Endodermal cell (in vitro differentiated cells): ENCODE measurements around the gene LSMEM2. TPM values are rescaled to one million over a fixed set of nuclear protein-coding genes. Genes with fewer than 3 reads are reported as not detected.
A peak's percentile ranks its signal among the peaks of the same experiment; 100 is the strongest.

Experiments used
- DNase-seq: peaks from one replicate; pipeline ENCODE4 v3.0.0-alpha.2; 2017
- H3K27ac ChIP-seq: 2 replicates; pipeline ENCODE4 v1.5.1; 2013; ENCODE audit warnings: mild to moderate bottlenecking, low read depth, low read length, moderate library complexity
- H3K27me3 ChIP-seq: 2 replicates; pipeline ENCODE4 v1.6.1; 2013; ENCODE audit warnings: mild to moderate bottlenecking, low read length, moderate library complexity; ENCODE audit not compliant: insufficient read depth, control insufficient read depth, poor library complexity, severe bottlenecking
- H3K36me3 ChIP-seq: 2 replicates; pipeline ENCODE4 v1.7.0; 2013; ENCODE audit warnings: mild to moderate bottlenecking, low read length, moderate library complexity; ENCODE audit not compliant: control insufficient read depth, insufficient read depth
- H3K4me1 ChIP-seq: one replicate; pipeline ENCODE4 v1.7.0; 2013; ENCODE audit warnings: low read length; ENCODE audit not compliant: control insufficient read depth, insufficient read depth
- H3K4me3 ChIP-seq: 2 replicates; pipeline ENCODE4 v1.5.1; 2013; ENCODE audit warnings: mild to moderate bottlenecking, low read length, moderate library complexity
- H3K9ac ChIP-seq: 2 replicates; pipeline ENCODE4 v1.6.1; 2013; ENCODE audit warnings: mild to moderate bottlenecking, low read length, moderate library complexity; ENCODE audit not compliant: poor library complexity, severe bottlenecking; ENCODE audit errors: extremely low read depth
- H3K9me3 ChIP-seq: 2 replicates; pipeline ENCODE4 v1.6.1; 2013; ENCODE audit warnings: mild to moderate bottlenecking, low read length, moderate library complexity; ENCODE audit not compliant: control insufficient read depth
- H3K27ac Mint-ChIP-seq: 2 replicates; pipeline ENCODE4 v1.8.0; 2020; ENCODE audit warnings: mixed read lengths
- H3K27me3 Mint-ChIP-seq: 2 replicates; pipeline ENCODE4 v1.8.0; 2021; ENCODE audit warnings: mild to moderate bottlenecking, mixed read lengths; ENCODE audit not compliant: insufficient read depth
- H3K36me3 Mint-ChIP-seq: 2 replicates; pipeline ENCODE4 v1.8.0; 2020; ENCODE audit warnings: low read depth, mixed read lengths
- H3K4me1 Mint-ChIP-seq: 2 replicates; pipeline ENCODE4 v1.8.0; 2020; ENCODE audit warnings: mixed read lengths
- H3K4me3 Mint-ChIP-seq: 2 replicates; pipeline ENCODE4 v1.8.0; 2020; ENCODE audit warnings: mild to moderate bottlenecking, moderate library complexity, mixed read lengths
- H3K9me3 Mint-ChIP-seq: 2 replicates; pipeline ENCODE4 v1.8.0; 2020; ENCODE audit warnings: mild to moderate bottlenecking, mixed read lengths
- CTCF ChIP-seq: fragments of 200-600 bp; sonication (generic); conservative IDR thresholded peaks from 2 replicates; pipeline ENCODE4 v1.5.0; 2021; ENCODE audit warnings: antibody characterized with exemption, mild to moderate bottlenecking
- WGBS, 2 experiments: methylation state at CpG; one replicate each; pipeline versions ENCODE4 v1.1.5 to v1.1.7; 2013; ENCODE audit warnings: missing lambda C conversion rate in 2 of 2, mixed read lengths in 1 of 2; ENCODE audit not compliant: insufficient coverage in 1 of 2, insufficient read length in 1 of 2; 5-methylcytosine and 5-hydroxymethylcytosine counted together
- total RNA-seq, 2 donors: library from RNA; stranded (reverse); fragmentation: NEBNext Ultra II Directional in 1 of 2; extraction: Animal tissue kit (Norgen Biotek cat#: 25700) in 1 of 2; gene quantifications; 2 replicates in 1 of 2; 3 replicates in 1 of 2; pipeline ENCODE4 v1.2.1, GENCODE V29; 2021

LSMEM2 gene
- total RNA-seq, 2 donors from 2014 or later: not detected

- H3K4me1 Mint-ChIP-seq: peaks cover 25% of the 10 kb centered on the region
Measured at GRCh38 chr3:50263478-50264382, 15.2 kb upstream of the LSMEM2 start.

GRCh38 chr3:50264383-50264963, 14.4 kb upstream of the LSMEM2 start:
- WGBS, 2 experiments: 13 to 40% methylated on average over 1 to 6 of the region's 7 CpGs
- Mint-ChIP-seq H3K27me3 (peaks cover 4% of the 10 kb centered on the region), H3K36me3 (no peaks in the 10 kb centered on the region), H3K27ac (peak overlapping the region; percentile 94), H3K4me1 (peaks cover 27% of the 10 kb centered on the region), H3K9me3 (no peaks in the 10 kb centered on the region), H3K4me3 (peak overlapping the region; percentile 18)
- Histone ChIP-seq H3K27ac (peak overlapping the region; percentile 92), H3K36me3 (peaks cover 2% of the 10 kb centered on the region), H3K9me3 (no peaks in the 10 kb centered on the region), H3K4me1 (peaks cover 16% of the 10 kb centered on the region), H3K4me3 (no peak overlapping the region), H3K9ac (no peak overlapping the region), H3K27me3 (no peaks in the 10 kb centered on the region)
- DNase-seq: peak; percentile 98
- TF ChIP-seq CTCF: no peak

More at GRCh38 chr3:50263478-50264382, 15.2 kb upstream of the LSMEM2 start:
- Histone ChIP-seq H3K4me3 (no peak overlapping the region), H3K9me3 (no peaks in the 10 kb centered on the region), H3K36me3 (peaks cover 4% of the 10 kb centered on the region), H3K27me3 (no peaks in the 10 kb centered on the region), H3K4me1 (peaks cover 12% of the 10 kb centered on the region), H3K9ac (no peak overlapping the region), H3K27ac (peak overlapping the region; percentile 92)
- Mint-ChIP-seq H3K36me3 (peaks cover 3% of the 10 kb centered on the region), H3K4me3 (peak overlapping the region; percentile 18), H3K9me3 (no peaks in the 10 kb centered on the region), H3K27ac (peak overlapping the region; percentile 94), H3K27me3 (peaks cover 3% of the 10 kb centered on the region)
- no peak for TF ChIP-seq CTCF
- WGBS, 2 experiments: 68 to 86% methylated on average over 4 to 6 of the region's 6 CpGs
- no peak for DNase-seq

- no peak for DNase-seq
- Histone ChIP-seq H3K27ac (peak overlapping the region; percentile 92), H3K36me3 (no peaks in the 10 kb centered on the region), H3K4me3 (no peak overlapping the region), H3K27me3 (no peaks in the 10 kb centered on the region), H3K9ac (peak overlapping the region; percentile 20), H3K9me3 (no peaks in the 10 kb centered on the region), H3K4me1 (peaks cover 16% of the 10 kb centered on the region)
- TF ChIP-seq CTCF: no peak
- Mint-ChIP-seq H3K27me3 (peaks cover 4% of the 10 kb centered on the region), H3K36me3 (no peaks in the 10 kb centered on the region), H3K9me3 (no peaks in the 10 kb centered on the region), H3K4me3 (no peak overlapping the region), H3K27ac (peak overlapping the region; percentile 92), H3K4me1 (peaks cover 27% of the 10 kb centered on the region)
- WGBS, 2 experiments: 67 to 82% methylated on average over 2 to 7 of the region's 7 CpGs
Measured at GRCh38 chr3:50264964-50265485, 13.9 kb upstream of the LSMEM2 start.
